Neuronal stem cell (in vitro differentiated cells): ENCODE data around the gene ANP32B.

ENCODE experiments used
- DNase-seq: peaks from one replicate; pipeline ENCODE4 v3.0.0-alpha.2; 2013; ENCODE audit warnings: low spot score
- H2AFZ ChIP-seq: one replicate; pipeline ENCODE4 v1.6.1; 2013; ENCODE audit warnings: mild to moderate bottlenecking, low read length, inconsistent platforms
- H2AK5ac ChIP-seq: 2 replicates; pipeline ENCODE4 v1.6.1; 2013; ENCODE audit warnings: low read depth, mild to moderate bottlenecking, inconsistent platforms, low read length, moderate library complexity, mixed read lengths
- H2BK120ac ChIP-seq: 2 replicates; pipeline ENCODE4 v1.6.1; 2013; ENCODE audit warnings: low read depth, mild to moderate bottlenecking, inconsistent platforms, low read length, moderate library complexity, mixed read lengths
- H2BK12ac ChIP-seq: one replicate; pipeline ENCODE4 v1.6.1; 2013; ENCODE audit warnings: low read length, inconsistent platforms
- H2BK15ac ChIP-seq: 2 replicates; pipeline ENCODE4 v1.6.1; 2013; ENCODE audit warnings: mild to moderate bottlenecking, low read length, inconsistent platforms, mixed read lengths
- H2BK5ac ChIP-seq: one replicate; pipeline ENCODE4 v1.6.1; 2013; ENCODE audit warnings: inconsistent platforms, mild to moderate bottlenecking, low read length, moderate library complexity
- H3K14ac ChIP-seq: one replicate; pipeline ENCODE4 v1.6.1; 2013; ENCODE audit warnings: low read length, inconsistent platforms
- H3K18ac ChIP-seq: 2 replicates; pipeline ENCODE4 v1.6.1; 2013; ENCODE audit warnings: low read length, inconsistent platforms
- H3K23ac ChIP-seq: 2 replicates; pipeline ENCODE4 v1.6.1; 2013; ENCODE audit warnings: low read depth, mild to moderate bottlenecking, mixed read lengths, low read length, inconsistent platforms; ENCODE audit not compliant: poor library complexity
- H3K27ac ChIP-seq: replicated peaks from 3 replicates; pipeline ENCODE4 v1.5.1; 2013; ENCODE audit warnings: low read length, inconsistent platforms
- H3K27me3 ChIP-seq, 3 experiments: 2 replicates each; pipeline ENCODE4 v1.6.1; 2013; ENCODE audit warnings: low read length in 3 of 3, mild to moderate bottlenecking in 2 of 3, inconsistent platforms in 1 of 3, low read depth in 1 of 3, mixed read lengths in 1 of 3, moderate library complexity in 1 of 3; ENCODE audit not compliant: control insufficient read depth in 3 of 3, insufficient read depth in 3 of 3
- H3K36me3 ChIP-seq, 2 donors: replicated peaks in 1 of 2; 2 replicates each; pipeline ENCODE4 v1.6.1; 2013; ENCODE audit warnings: low read length in 2 of 2; ENCODE audit not compliant: control insufficient read depth in 2 of 2, insufficient read depth in 2 of 2
- H3K4ac ChIP-seq: 2 replicates; pipeline ENCODE4 v1.6.1; 2013; ENCODE audit warnings: inconsistent platforms, mild to moderate bottlenecking, low read length, moderate library complexity
- H3K4me1 ChIP-seq, 2 donors: 1 replicate in 1 of 2; 2 replicates in 1 of 2; pipeline ENCODE4 v1.6.1; 2013; ENCODE audit warnings: low read length in 2 of 2, low read depth in 1 of 2; ENCODE audit not compliant: control insufficient read depth in 2 of 2, insufficient read depth in 1 of 2
- H3K4me2 ChIP-seq: one replicate; pipeline ENCODE4 v1.6.1; 2013; ENCODE audit warnings: mild to moderate bottlenecking, low read length, inconsistent platforms; ENCODE audit not compliant: insufficient read depth, poor library complexity, severe bottlenecking
- H3K4me3 ChIP-seq, 2 donors: 2 replicates each; pipeline ENCODE4 v1.5.1; 2013; ENCODE audit warnings: low read length in 2 of 2, mild to moderate bottlenecking in 2 of 2, inconsistent platforms in 1 of 2, moderate library complexity in 1 of 2
- H3K79me1 ChIP-seq: one replicate; pipeline ENCODE4 v1.6.1; 2013; ENCODE audit warnings: low read depth, mild to moderate bottlenecking, inconsistent platforms, low read length, moderate library complexity
- H3K9ac ChIP-seq: one replicate; pipeline ENCODE4 v1.6.1; 2013; ENCODE audit warnings: mild to moderate bottlenecking, low read depth, low read length, inconsistent platforms; ENCODE audit not compliant: poor library complexity
- H3K9me3 ChIP-seq, 2 donors: replicated peaks in 1 of 2; 2 replicates each; pipeline versions ENCODE3 to v1.6.1; 2013; ENCODE audit warnings: low read length in 2 of 2, mild to moderate bottlenecking in 2 of 2, inconsistent platforms in 1 of 2, low read depth in 1 of 2, mixed read lengths in 1 of 2, moderate library complexity in 1 of 2; ENCODE audit not compliant: control insufficient read depth in 2 of 2, insufficient read depth in 1 of 2
- H4K8ac ChIP-seq: one replicate; pipeline ENCODE4 v1.6.1; 2013; ENCODE audit warnings: low read depth, mild to moderate bottlenecking, inconsistent platforms, low read length, moderate library complexity
- H4K91ac ChIP-seq: one replicate; pipeline ENCODE4 v1.6.1; 2013; ENCODE audit warnings: low read length, low read depth, mild to moderate bottlenecking, inconsistent platforms; ENCODE audit not compliant: poor library complexity
- WGBS, 2 donors: extraction: QIAGEN DNeasy Blood & Tissue Kit; methylation state at CpG; one replicate each; pipeline ENCODE4 v1.1.7; 2013; ENCODE audit warnings: missing lambda C conversion rate in 2 of 2, mixed read lengths in 1 of 2; ENCODE audit not compliant: insufficient read length in 2 of 2, insufficient replicate concordance in 1 of 2; ENCODE audit errors: extremely low coverage in 2 of 2; 5-methylcytosine and 5-hydroxymethylcytosine counted together

The ANP32B gene

GRCh38 chr9:98038958-98039357 lies 55.8 kb downstream of the ANP32B start:
- Histone ChIP-seq H4K91ac (no peak overlapping the region), H3K9me3 (no peaks in the 10 kb centered on the region), H2BK15ac (no peak overlapping the region), H3K9ac (no peak overlapping the region), H3K4me2 (no peak overlapping the region), H3K4ac (no peak overlapping the region), H3K23ac (no peak overlapping the region), H2BK5ac (no peak overlapping the region), H3K4me1 (no peaks in the 10 kb centered on the region), H4K8ac (no peak overlapping the region), H2AK5ac (no peak overlapping the region), H3K36me3 (no peaks in the 10 kb centered on the region), H2AFZ (no peak overlapping the region), H3K14ac (no peak overlapping the region), H3K79me1 (no peaks in the 10 kb centered on the region), H2BK12ac (no peak overlapping the region), H2BK120ac (no peak overlapping the region), H3K18ac (no peak overlapping the region), H3K27ac (no peak overlapping the region), H3K27me3 (peaks cover 0 to 29% (median 0%) of the 10 kb centered on the region in 3 experiments), H3K4me3 (no peak overlapping the region)
- no peak for DNase-seq
- no CpG with 5 or more reads among the region's 8 CpGs for WGBS, 2 donors

- no peak for DNase-seq
- H3K4ac ChIP-seq: no peak overlapping the region
- no peaks in the 10 kb centered on the region for H3K79me1 ChIP-seq
These were observed 56.5 kb downstream of the ANP32B start for GRCh38 chr9:98039607-98040017.

DNA sequence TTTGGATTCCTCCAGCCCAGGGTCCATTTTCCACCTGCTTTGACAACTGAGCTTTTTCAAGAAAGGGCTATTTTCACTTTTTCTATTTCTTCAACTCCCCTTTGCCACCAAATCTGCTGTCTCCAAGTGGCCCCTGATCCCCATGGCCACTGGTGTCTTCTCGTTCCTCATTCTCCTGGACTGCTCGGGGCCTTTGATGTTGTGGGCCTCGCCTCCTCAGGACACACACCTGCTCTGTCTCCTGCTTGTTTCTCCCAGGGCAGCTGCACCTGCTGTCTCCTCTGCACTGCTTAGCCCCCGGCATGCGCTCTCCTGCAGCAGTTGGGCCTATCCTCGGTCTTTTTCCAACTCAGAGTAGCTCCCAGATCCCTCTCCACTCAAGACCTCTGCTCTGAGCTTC lies 57.1 kb downstream of the ANP32B start:
- H3K4me3 ChIP-seq: no peak overlapping the region
- peak overlapping the region; percentile 1 for H2AK5ac ChIP-seq
- no peak for DNase-seq
- H3K27ac ChIP-seq: no peak overlapping the region
- H2BK120ac ChIP-seq: no peak overlapping the region
- H2AFZ ChIP-seq: no peak overlapping the region
- H2BK15ac ChIP-seq: no peak overlapping the region
- H3K9me3 ChIP-seq: no peaks in the 10 kb centered on the region
- H3K23ac ChIP-seq: no peak overlapping the region
- no peak overlapping the region for H3K4me2 ChIP-seq
- no peaks in the 10 kb centered on the region for H3K36me3 ChIP-seq
- peak overlapping the region; percentile 53 for H2BK5ac ChIP-seq
- WGBS, 2 donors: no CpG with 5 or more reads among the region's 6 CpGs
- peaks cover 0 to 26% (median 0%) of the 10 kb centered on the region in 3 experiments for H3K27me3 ChIP-seq
- no peak overlapping the region for H4K8ac ChIP-seq
- H3K9ac ChIP-seq: no peak overlapping the region
- H3K14ac ChIP-seq: no peak overlapping the region
- no peak overlapping the region for H2BK12ac ChIP-seq
- H3K4me1 ChIP-seq: no peaks in the 10 kb centered on the region
- H3K4ac ChIP-seq: no peak overlapping the region
- no peaks in the 10 kb centered on the region for H3K79me1 ChIP-seq
- H4K91ac ChIP-seq: no peak overlapping the region
- no peak overlapping the region for H3K18ac ChIP-seq

More at GRCh38 chr9:98039607-98040017, 56.5 kb downstream of the ANP32B start:
- no peak overlapping the region for H2BK120ac ChIP-seq
- no CpG with 5 or more reads among the region's 10 CpGs for WGBS, 2 donors
- H3K4me1 ChIP-seq: no peaks in the 10 kb centered on the region
- no peak overlapping the region for H3K23ac ChIP-seq
- no peak overlapping the region for H3K18ac ChIP-seq
- no peak overlapping the region for H2BK12ac ChIP-seq
- H3K27ac ChIP-seq: no peak overlapping the region
- H2AFZ ChIP-seq: no peak overlapping the region
- no peak overlapping the region for H4K8ac ChIP-seq
- H3K27me3 ChIP-seq: peaks cover 0 to 29% (median 0%) of the 10 kb centered on the region in 3 experiments
- H3K14ac ChIP-seq: no peak overlapping the region
- no peaks in the 10 kb centered on the region for H3K36me3 ChIP-seq
- no peak overlapping the region for H3K4me3 ChIP-seq
- H3K9me3 ChIP-seq: no peaks in the 10 kb centered on the region
- H3K4me2 ChIP-seq: no peak overlapping the region
- H3K9ac ChIP-seq: no peak overlapping the region
- H2BK5ac ChIP-seq: peak overlapping the region; percentile 53
- H2BK15ac ChIP-seq: no peak overlapping the region
- no peak overlapping the region for H2AK5ac ChIP-seq
- no peak overlapping the region for H4K91ac ChIP-seq

GRCh38 chr9:98043915-98044314 lies 60.8 kb downstream of the ANP32B start:
- Histone ChIP-seq H2BK120ac (no peak overlapping the region), H2BK5ac (no peak overlapping the region), H3K27ac (no peak overlapping the region), H3K4me2 (no peak overlapping the region), H3K14ac (no peak overlapping the region), H4K8ac (no peak overlapping the region), H2BK15ac (no peak overlapping the region), H2BK12ac (no peak overlapping the region), H2AK5ac (no peak overlapping the region), H3K4me3 (no peak overlapping the region), H3K18ac (no peak overlapping the region), H4K91ac (no peak overlapping the region), H3K4me1 (no peaks in the 10 kb centered on the region), H3K79me1 (no peaks in the 10 kb centered on the region), H3K36me3 (no peaks in the 10 kb centered on the region), H3K23ac (no peak overlapping the region), H3K4ac (no peak overlapping the region), H3K9ac (no peak overlapping the region), H2AFZ (no peak overlapping the region), H3K27me3 (peaks cover 0 to 16% (median 0%) of the 10 kb centered on the region in 3 experiments), H3K9me3 (no peaks in the 10 kb centered on the region)
- no peak for DNase-seq
- WGBS, 2 donors: no CpG with 5 or more reads among the region's 5 CpGs
